Mucosa of stomach (tissue), 1 donor: ENCODE measurements around the gene MEIS2.

Experiments
- H3K27me3 ChIP-seq: one replicate; pipeline ENCODE4 v1.7.0; 2013; ENCODE audit warnings: mild to moderate bottlenecking, low read length; ENCODE audit not compliant: control insufficient read depth, insufficient read depth
- H3K36me3 ChIP-seq: one replicate; pipeline ENCODE4 v1.7.0; 2013; ENCODE audit warnings: low read length; ENCODE audit not compliant: control insufficient read depth, insufficient read depth
- H3K4me1 ChIP-seq: one replicate; pipeline ENCODE4 v1.7.0; 2013; ENCODE audit warnings: mild to moderate bottlenecking, low read length; ENCODE audit not compliant: control insufficient read depth, insufficient read depth
- H3K4me3 ChIP-seq: one replicate; pipeline ENCODE4 v1.7.0; 2013; ENCODE audit warnings: low read length
- H3K9ac ChIP-seq: one replicate; pipeline ENCODE4 v1.7.0; 2013; ENCODE audit warnings: mild to moderate bottlenecking, low read length, moderate library complexity
- H3K9me3 ChIP-seq: one replicate; pipeline ENCODE4 v1.7.0; 2013; ENCODE audit warnings: mild to moderate bottlenecking, low read length, moderate library complexity; ENCODE audit not compliant: control insufficient read depth
- donor health status: Pancreatic carcinoma.

Gene MEIS2

DNA sequence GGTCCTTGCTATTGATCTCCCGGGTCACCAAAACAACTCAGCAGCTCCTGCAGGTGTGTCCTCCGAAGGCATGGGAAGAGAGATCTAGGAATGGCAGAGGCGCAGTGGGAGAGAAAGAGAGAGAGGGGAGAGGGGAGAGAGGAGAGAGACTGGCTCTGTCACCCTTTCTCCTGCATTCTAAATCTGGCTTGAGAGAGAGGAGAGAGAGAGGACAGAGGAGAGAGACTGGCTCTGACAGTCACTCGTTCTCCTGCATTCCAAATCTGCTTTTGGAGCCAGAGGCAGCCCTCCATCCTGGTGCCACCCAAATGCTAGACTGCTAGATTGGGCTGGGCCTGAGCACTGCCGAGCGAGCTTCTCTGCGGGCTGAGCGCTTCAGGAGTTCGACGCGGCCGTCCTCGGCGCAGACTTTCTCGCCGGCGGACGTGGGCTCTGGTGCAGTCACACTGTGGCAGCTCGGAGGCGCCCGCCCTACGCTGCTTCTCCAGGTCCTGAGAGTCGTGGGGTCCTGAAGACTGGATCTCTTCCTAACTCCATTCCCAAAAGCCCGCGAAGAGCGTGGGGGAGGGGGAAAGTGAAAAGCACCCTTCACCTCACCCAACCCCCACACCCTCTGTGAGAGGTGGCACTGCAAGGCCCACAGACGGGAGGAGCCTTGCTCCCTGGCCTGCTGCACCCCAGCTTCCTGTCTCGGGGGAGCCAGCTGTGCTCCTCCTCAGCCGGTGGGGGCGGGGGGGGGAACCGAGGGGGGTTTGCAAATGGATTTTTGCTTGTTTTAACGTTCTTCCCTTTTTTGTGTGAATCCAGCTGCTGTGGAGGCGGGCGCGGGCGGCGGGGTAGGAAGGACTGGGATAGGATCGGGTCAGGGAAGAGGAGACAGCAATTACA, 222.3 kb downstream of the MEIS2 start:
- peaks cover 5% of the 10 kb centered on the region for H3K4me1 ChIP-seq
- H3K9me3 ChIP-seq: no peaks in the 10 kb centered on the region
- H3K9ac ChIP-seq: no peak overlapping the region
- H3K27me3 ChIP-seq: peaks cover 40% of the 10 kb centered on the region
- H3K36me3 ChIP-seq: no peaks in the 10 kb centered on the region
- H3K4me3 ChIP-seq: no peak overlapping the region

DNA sequence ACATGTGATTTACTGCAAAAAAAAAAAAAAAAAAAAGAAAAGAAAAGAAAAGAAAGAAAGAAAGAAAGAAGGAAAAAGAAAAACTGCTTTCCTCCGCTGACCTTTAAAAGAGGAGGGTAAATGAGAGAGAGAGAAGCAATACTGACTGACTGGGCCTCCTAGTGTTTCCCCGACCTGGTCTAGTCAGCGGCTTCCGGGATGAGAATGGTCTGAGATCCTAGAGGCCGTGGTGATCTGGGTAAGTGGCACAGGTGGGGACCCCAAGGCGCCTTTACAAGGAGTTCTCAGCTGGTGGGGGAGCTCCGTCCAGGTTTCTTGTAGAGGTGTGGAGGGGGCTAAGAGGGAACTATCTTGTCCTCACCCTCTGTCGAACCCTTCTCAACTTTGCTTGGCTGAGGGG, 223.1 kb downstream of the MEIS2 start:
- Histone ChIP-seq H3K36me3 (no peaks in the 10 kb centered on the region), H3K27me3 (peaks cover 33% of the 10 kb centered on the region), H3K9me3 (no peaks in the 10 kb centered on the region), H3K4me1 (peaks cover 5% of the 10 kb centered on the region), H3K9ac (no peak overlapping the region), H3K4me3 (no peak overlapping the region)

DNA sequence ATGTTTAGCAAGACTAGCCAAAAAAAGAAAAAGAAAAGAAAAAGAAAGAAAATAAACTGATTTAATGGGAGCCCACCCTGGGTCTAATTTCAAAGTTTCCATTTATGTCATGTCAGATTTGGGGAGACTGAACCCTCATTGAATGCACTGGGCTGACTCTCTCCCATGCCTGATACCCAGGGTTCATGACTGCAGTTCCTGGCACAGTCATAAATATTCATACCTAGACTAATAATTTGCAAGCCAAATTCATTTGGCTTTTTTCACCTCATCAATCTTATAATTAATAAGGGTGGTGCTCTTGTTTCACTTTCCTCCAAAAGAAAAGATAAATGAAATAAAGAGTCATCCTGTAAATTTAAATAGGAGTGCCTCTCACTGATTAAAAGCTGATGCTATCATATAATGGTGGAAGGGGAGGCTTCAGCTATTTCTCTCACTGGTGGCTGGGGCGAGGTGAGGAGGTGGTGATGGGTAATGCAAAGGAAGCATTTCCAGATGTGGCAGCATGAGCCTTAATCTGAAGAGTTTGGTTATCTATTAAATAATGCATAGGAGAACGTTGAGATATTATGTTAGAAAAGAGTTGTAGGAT, 224.5 kb downstream of the MEIS2 start:
- peaks cover 24% of the 10 kb centered on the region for H3K27me3 ChIP-seq
- H3K4me3 ChIP-seq: no peak overlapping the region
- no peak overlapping the region for H3K9ac ChIP-seq
- no peaks in the 10 kb centered on the region for H3K9me3 ChIP-seq
- no peaks in the 10 kb centered on the region for H3K36me3 ChIP-seq
- peaks cover 5% of the 10 kb centered on the region for H3K4me1 ChIP-seq

DNA sequence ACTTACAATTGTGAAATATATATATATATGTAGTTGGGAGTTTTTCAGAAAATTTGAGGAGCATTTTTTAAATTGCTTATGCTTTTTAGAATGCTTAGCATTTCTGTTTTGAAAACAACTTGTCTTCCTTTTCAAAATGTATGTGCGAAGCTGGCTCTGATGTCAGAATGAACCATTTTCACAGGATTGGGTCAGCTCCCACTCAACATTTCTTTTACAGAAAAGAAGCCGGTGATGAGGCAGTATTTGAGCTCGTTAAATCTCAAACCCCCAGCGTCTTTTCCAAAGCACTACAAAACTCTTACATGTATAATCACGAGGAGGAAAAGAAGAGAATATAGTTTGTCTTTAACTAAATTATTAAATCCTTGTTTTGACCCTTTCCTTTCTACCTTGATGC, 225.4 kb downstream of the MEIS2 start:
- H3K4me3 ChIP-seq: no peak overlapping the region
- H3K4me1 ChIP-seq: peaks cover 5% of the 10 kb centered on the region
- H3K9ac ChIP-seq: no peak overlapping the region
- H3K36me3 ChIP-seq: no peaks in the 10 kb centered on the region
- no peaks in the 10 kb centered on the region for H3K9me3 ChIP-seq
- peaks cover 15% of the 10 kb centered on the region for H3K27me3 ChIP-seq

DNA sequence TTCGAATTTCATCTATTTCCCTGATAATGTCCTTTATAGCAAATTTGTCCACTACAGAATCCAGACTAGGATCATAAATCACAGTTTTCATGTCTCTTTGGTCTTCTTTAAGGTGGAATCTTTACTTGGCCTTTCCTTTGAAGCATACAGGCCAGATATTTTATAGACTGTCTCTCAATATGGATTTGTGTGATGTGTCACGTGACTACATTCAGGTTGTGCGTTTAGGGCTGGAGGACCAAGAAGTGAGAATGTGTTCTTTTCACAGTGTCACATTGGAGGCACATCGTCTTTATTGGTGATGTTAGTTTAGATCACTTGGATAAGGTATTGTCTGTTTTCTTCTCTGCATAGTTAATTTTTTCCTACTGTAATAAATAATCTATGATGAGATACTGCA, 232.9 kb downstream of the MEIS2 start:
- H3K27me3 ChIP-seq: no peaks in the 10 kb centered on the region
- H3K4me3 ChIP-seq: no peak overlapping the region
- no peaks in the 10 kb centered on the region for H3K36me3 ChIP-seq
- H3K9ac ChIP-seq: no peak overlapping the region
- no peaks in the 10 kb centered on the region for H3K4me1 ChIP-seq
- H3K9me3 ChIP-seq: no peaks in the 10 kb centered on the region

DNA sequence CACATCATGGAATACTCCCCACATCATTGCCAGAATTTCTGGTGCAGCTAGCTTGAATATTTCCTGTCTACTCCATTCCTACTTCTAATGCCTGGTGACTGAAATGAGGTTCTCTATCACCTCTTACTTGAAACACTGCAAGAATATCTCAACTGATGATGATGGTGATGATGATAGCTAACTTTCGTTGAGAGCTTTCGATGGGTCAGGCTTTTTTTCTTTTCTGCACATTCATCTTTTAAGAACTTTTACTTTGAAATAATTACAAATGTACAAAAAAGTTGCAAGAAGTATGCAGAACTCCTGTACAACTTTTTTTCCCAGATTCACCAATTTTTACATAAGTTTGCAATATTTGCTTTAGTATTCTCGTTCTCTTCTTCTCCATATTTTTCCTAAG, 233.5 kb downstream of the MEIS2 start:
- Histone ChIP-seq H3K9me3 (no peaks in the 10 kb centered on the region), H3K9ac (no peak overlapping the region), H3K27me3 (no peaks in the 10 kb centered on the region), H3K4me3 (no peak overlapping the region), H3K4me1 (no peaks in the 10 kb centered on the region), H3K36me3 (no peaks in the 10 kb centered on the region)

DNA sequence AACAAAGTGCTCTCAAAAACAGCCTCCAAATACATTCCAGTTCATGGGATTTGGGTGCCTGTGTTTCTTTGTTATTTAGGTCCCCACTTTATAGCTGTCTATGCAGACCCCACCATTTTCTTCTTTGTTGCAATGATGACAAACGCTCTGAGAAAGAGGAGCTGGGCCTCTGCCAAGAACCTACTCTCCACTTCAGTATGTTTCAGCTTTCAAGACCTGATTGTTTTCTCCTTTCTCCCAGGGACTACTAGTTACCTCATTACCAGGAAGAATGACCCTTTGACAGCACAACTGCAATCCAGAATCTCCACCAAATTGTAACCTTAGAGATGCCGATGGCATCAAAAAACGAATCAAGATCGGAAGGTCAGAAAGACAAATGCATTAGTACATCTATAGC, 236.8 kb downstream of the MEIS2 start:
- Histone ChIP-seq H3K4me3 (no peak overlapping the region), H3K27me3 (no peaks in the 10 kb centered on the region), H3K36me3 (no peaks in the 10 kb centered on the region), H3K4me1 (no peaks in the 10 kb centered on the region), H3K9me3 (no peaks in the 10 kb centered on the region), H3K9ac (no peak overlapping the region)

DNA sequence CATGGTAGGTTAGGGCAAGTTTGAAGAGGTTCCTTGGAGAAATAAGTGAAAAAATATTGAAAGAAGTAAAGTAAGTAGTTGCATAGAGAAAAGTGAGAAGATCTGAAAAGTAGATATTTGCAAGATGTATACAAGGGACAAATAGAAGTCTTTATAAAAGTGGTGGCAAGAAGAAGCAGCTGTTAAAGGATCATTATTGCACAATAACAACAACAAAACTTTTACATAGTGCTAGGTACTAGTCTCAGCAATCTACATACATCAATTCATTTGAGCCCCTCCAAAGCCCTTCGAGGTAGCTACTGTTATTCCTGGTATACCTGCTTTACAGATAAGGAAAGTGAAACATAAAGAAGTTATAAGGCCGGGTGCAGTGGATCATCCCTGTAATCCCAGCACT, 239.6 kb downstream of the MEIS2 start:
- no peaks in the 10 kb centered on the region for H3K9me3 ChIP-seq
- no peaks in the 10 kb centered on the region for H3K4me1 ChIP-seq
- no peak overlapping the region for H3K9ac ChIP-seq
- H3K4me3 ChIP-seq: no peak overlapping the region
- no peaks in the 10 kb centered on the region for H3K27me3 ChIP-seq
- H3K36me3 ChIP-seq: no peaks in the 10 kb centered on the region

DNA sequence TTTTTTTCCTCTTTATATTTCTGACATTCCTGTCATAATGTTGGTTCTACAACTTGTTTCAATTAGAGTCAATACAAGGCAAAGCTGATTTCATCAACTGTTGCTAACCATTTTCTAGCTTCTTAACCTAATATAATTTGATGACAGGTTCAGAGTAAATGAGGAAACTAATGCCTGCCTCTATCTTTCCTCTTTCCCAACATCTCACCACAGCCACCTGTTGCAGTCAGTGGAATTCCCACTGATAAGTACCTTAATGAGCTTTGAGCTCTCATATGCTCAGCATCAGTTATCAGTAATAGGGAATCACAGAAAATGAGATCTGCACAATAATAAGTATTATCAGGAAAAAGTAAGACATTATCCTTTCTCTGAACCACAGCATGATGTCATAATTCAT, 241.9 kb downstream of the MEIS2 start:
- H3K27me3 ChIP-seq: no peaks in the 10 kb centered on the region
- H3K4me1 ChIP-seq: no peaks in the 10 kb centered on the region
- no peak overlapping the region for H3K4me3 ChIP-seq
- no peaks in the 10 kb centered on the region for H3K36me3 ChIP-seq
- no peak overlapping the region for H3K9ac ChIP-seq
- no peaks in the 10 kb centered on the region for H3K9me3 ChIP-seq

DNA sequence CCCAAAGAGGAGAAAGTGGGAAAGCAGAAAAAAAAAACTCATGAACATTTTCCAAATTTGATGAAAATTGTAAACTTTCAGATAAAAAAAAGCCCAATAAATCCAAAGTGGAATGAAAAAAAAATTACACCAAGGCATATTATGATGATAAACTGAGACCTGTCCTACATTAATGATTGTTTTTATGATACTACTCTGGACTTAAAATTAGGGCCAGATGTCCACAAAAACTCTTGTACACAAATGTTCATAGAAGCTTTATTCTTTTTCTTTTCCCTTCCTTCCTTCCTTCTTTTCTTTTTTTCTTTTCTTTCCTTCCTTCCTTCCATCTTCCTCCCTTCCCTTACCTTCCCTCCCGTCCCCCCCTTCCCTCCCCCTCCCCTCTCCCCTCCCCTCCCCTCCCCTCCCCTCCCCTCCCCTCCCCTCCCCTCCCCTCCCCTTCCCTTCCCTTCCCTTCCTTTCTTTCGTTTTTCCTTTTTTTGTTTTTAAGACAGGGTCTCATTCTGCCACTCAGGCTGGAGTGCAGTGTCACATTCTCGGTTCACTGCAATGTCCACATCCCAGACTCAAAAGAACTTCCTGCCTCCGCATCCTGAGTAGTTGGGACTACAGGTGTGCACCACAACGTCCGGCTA, 243.9 kb downstream of the MEIS2 start:
- no peaks in the 10 kb centered on the region for H3K9me3 ChIP-seq
- no peaks in the 10 kb centered on the region for H3K27me3 ChIP-seq
- H3K9ac ChIP-seq: no peak overlapping the region
- H3K36me3 ChIP-seq: no peaks in the 10 kb centered on the region
- no peak overlapping the region for H3K4me3 ChIP-seq
- no peaks in the 10 kb centered on the region for H3K4me1 ChIP-seq

DNA sequence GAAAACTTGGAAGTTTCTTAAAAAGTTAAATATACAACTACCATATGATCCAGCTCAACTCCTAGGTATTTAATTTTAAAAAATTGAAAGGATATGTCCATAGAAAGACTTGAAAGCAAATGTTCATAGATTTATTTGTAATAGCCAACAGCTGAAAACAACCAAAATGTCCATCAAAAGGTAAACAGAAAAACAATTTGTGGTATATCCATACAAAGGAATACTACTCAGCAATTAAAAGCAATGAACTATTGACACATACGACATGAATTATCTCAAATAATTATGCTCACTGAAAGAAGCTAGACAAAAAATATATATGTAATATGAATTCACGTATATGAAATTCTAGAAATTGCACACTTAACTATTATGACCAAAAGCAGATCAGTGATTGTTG, 249.5 kb downstream of the MEIS2 start:
- Histone ChIP-seq H3K36me3 (no peaks in the 10 kb centered on the region), H3K9ac (no peak overlapping the region), H3K4me3 (no peak overlapping the region), H3K4me1 (no peaks in the 10 kb centered on the region), H3K27me3 (no peaks in the 10 kb centered on the region), H3K9me3 (no peaks in the 10 kb centered on the region)

DNA sequence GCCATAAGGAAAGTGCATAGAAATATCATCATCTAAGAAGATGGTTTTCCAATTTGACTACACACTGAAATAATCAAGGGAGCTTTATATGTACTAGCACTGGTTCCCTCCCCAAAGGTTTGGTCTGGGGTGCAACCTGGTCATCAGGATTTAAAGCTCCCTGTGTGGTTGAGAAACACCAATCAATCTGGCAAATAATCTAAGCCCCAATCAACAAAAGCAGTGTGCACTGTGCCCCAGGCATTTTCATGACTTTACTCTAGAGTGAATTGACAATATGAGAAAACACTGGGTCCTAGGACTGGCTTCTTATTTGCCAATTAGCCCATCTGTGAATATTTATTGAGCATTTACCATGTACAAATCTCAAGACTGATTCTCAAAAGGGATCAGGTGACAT, 255.1 kb downstream of the MEIS2 start:
- Histone ChIP-seq H3K4me1 (no peaks in the 10 kb centered on the region), H3K4me3 (no peak overlapping the region), H3K9me3 (no peaks in the 10 kb centered on the region), H3K36me3 (no peaks in the 10 kb centered on the region), H3K9ac (no peak overlapping the region), H3K27me3 (no peaks in the 10 kb centered on the region)
